A549 (cell line): ENCODE measurements around the gene PCDH15. TPM values are rescaled to one million over a fixed set of nuclear protein-coding genes. Genes with fewer than 3 reads are reported as not detected.

Experiments
- ATAC-seq, 2 experiments: fragments of 200-7000 bp in 1 of 2; fragments of >200 bp in 1 of 2; cut with Nextera tagmentation in 1 of 2; cut with Tn5 transposase in 1 of 2; 3 replicates each; pipeline versions ENCODE4 v1.8.0 to v1.9.1; 2018 to 2020; ENCODE audit warnings: mild to moderate bottlenecking in 1 of 2, moderate library complexity in 1 of 2
- CTCF ChIA-PET: fragments of 300-600 bp; sonication (Branson Sonifier 250); formaldehyde crosslinking; extraction: SDS; loops from one replicate; lab custom pipeline; 2021; ENCODE audit warnings: antibody characterized with exemption, inconsistent platforms; lab: Yijun Ruan, JAX
- POLR2A ChIA-PET: fragments of 350-600 bp; formaldehyde crosslinking; extraction: SDS; loops from one replicate; lab custom pipeline; 2021; ENCODE audit warnings: antibody characterized with exemption, inconsistent platforms; lab: Yijun Ruan, JAX
- DNase-seq, 2 experiments: peaks; one replicate each; pipeline versions ENCODE4 v3.0.0 to v3.0.0-alpha.2; 2011 to 2016; ENCODE audit warnings: low read depth in 1 of 2, low spot score in 1 of 2
- FAIRE-seq: peaks from 2 replicates; lab custom pipeline; 2011; peaks lifted over from hg19 to GRCh38; lab: Jason Lieb, UNC
- H3K27ac ChIP-seq, 2 experiments: fragments of >200 bp; sonication (Bioruptor Twin); formaldehyde crosslinking; 3 replicates each; pipeline ENCODE4 v1.5.1; 2016 to 2017
- H3K4me1 ChIP-seq: fragments of >200 bp; sonication (Bioruptor Twin); formaldehyde crosslinking; 3 replicates; pipeline ENCODE4 v1.6.1; 2016
- H3K4me2 ChIP-seq: fragments of >200 bp; sonication (Bioruptor Twin); formaldehyde crosslinking; 3 replicates; pipeline ENCODE4 v1.6.1; 2016
- H3K4me3 ChIP-seq: fragments of >200 bp; sonication (Bioruptor Twin); formaldehyde crosslinking; 3 replicates; pipeline ENCODE4 v1.5.1; 2016
- H3K9me3 ChIP-seq: fragments of >200 bp; sonication (Bioruptor Twin); formaldehyde crosslinking; 3 replicates; pipeline ENCODE4 v1.6.1; 2016
- BHLHE40 ChIP-seq: IDR thresholded peaks from 2 replicates; pipeline ENCODE4 v1.6.1; 2012; ENCODE audit warnings: low read depth, low read length, inconsistent platforms
- CHD2 ChIP-seq: fragments of 150-350 bp; IDR thresholded peaks from 2 replicates; pipeline ENCODE4 v1.6.1; 2014; ENCODE audit warnings: low read length; ENCODE audit not compliant: partially characterized antibody
- EHMT2 ChIP-seq: fragments of 200-600 bp; sonication (generic); IDR thresholded peaks from 2 replicates; pipeline ENCODE4 v1.6.1; 2016; ENCODE audit warnings: antibody characterized with exemption, low read depth, mild to moderate bottlenecking, moderate library complexity
- ELK1 ChIP-seq: fragments of 150-350 bp; IDR thresholded peaks from 2 replicates; pipeline ENCODE4 v1.6.1; 2014; ENCODE audit warnings: low read depth, mild to moderate bottlenecking, low read length
- ESRRA ChIP-seq: fragments of 150-350 bp; IDR thresholded peaks from 2 replicates; pipeline ENCODE4 v1.6.1; 2014; ENCODE audit warnings: mild to moderate bottlenecking, low read length, borderline replicate concordance
- GATA3 ChIP-seq: IDR thresholded peaks from 2 replicates; pipeline ENCODE4 v1.6.1; 2012; ENCODE audit warnings: borderline replicate concordance
- HMGXB4 ChIP-seq: fragments of 250-450 bp; sonication (Bioruptor Pico); IDR thresholded peaks from 2 replicates; pipeline ENCODE4 v1.5.0; 2021; ENCODE audit warnings: mild to moderate bottlenecking, moderate library complexity, borderline replicate concordance
- HOXB5 ChIP-seq: fragments of 250-450 bp; sonication (Bioruptor Pico); IDR thresholded peaks from 2 replicates; pipeline ENCODE4 v1.5.0; 2020; ENCODE audit warnings: mild to moderate bottlenecking, moderate library complexity
- JUN ChIP-seq, 2 experiments: fragments of >200 bp; sonication (Bioruptor Twin); formaldehyde crosslinking; IDR thresholded peaks; 2 replicates in 1 of 2; 3 replicates in 1 of 2; pipeline ENCODE4 v1.6.1; 2016 to 2017
- JUNB ChIP-seq: fragments of >200 bp; sonication (Bioruptor Twin); formaldehyde crosslinking; IDR thresholded peaks from 2 replicates; pipeline ENCODE4 v1.6.1; 2016
- KDM5A ChIP-seq: fragments of 200-600 bp; sonication (generic); IDR thresholded peaks from 2 replicates; pipeline ENCODE4 v1.6.1; 2016; ENCODE audit warnings: antibody characterized with exemption, mild to moderate bottlenecking
- MAFK ChIP-seq: fragments of 450-650 bp; IDR thresholded peaks from 2 replicates; pipeline ENCODE4 v1.6.1; 2014; ENCODE audit not compliant: partially characterized antibody
- NR3C1 ChIP-seq: fragments of >200 bp; sonication (Bioruptor Twin); formaldehyde crosslinking; IDR thresholded peaks from 3 replicates; pipeline ENCODE4 v1.6.1; 2017
- POLR2A ChIP-seq: IDR thresholded peaks from 2 replicates; pipeline ENCODE4 v1.6.1; 2012; ENCODE audit warnings: mild to moderate bottlenecking, low read length
- POLR2AphosphoS2 ChIP-seq: conservative IDR thresholded peaks from 2 replicates; pipeline ENCODE4 v1.6.1; 2012; ENCODE audit warnings: low read length, improper control_type of control experiment, inconsistent platforms
- RAD21 ChIP-seq, 2 experiments: fragments of >200 bp in 1 of 2; sonication (Bioruptor Twin) in 1 of 2; formaldehyde crosslinking in 1 of 2; IDR thresholded peaks in 1 of 2; conservative IDR thresholded peaks in 1 of 2; 2 replicates in 1 of 2; 3 replicates in 1 of 2; pipeline ENCODE4 v1.6.1; 2012 to 2018; ENCODE audit warnings: inconsistent platforms in 1 of 2
- RARB ChIP-seq: fragments of 250-450 bp; sonication (Bioruptor Pico); IDR thresholded peaks from 2 replicates; pipeline ENCODE4 v1.8.0; 2021; ENCODE audit warnings: mild to moderate bottlenecking, moderate library complexity
- RCOR1 ChIP-seq: fragments of 150-350 bp; IDR thresholded peaks from 2 replicates; pipeline ENCODE4 v1.6.1; 2014; ENCODE audit warnings: antibody characterized with exemption, low read length, low read depth
- RFX5 ChIP-seq: fragments of 450-650 bp; IDR thresholded peaks from 2 replicates; pipeline ENCODE4 v1.7.1; 2014; ENCODE audit warnings: antibody characterized with exemption, mild to moderate bottlenecking, moderate library complexity
- SMC3 ChIP-seq: fragments of >200 bp; sonication (Bioruptor Twin); formaldehyde crosslinking; IDR thresholded peaks from 3 replicates; pipeline ENCODE4 v1.6.1; 2018; ENCODE audit warnings: inconsistent platforms
- TP53 ChIP-seq: fragments of 250-450 bp; sonication (Bioruptor Pico); IDR thresholded peaks from 2 replicates; pipeline ENCODE4 v1.5.0; 2021; ENCODE audit warnings: mild to moderate bottlenecking, moderate library complexity
- ZC3H11A ChIP-seq: fragments of 450-650 bp; IDR thresholded peaks from 2 replicates; pipeline ENCODE4 v1.6.1; 2014; ENCODE audit warnings: antibody characterized with exemption, mild to moderate bottlenecking
- ZFP36 ChIP-seq: fragments of 450-650 bp; IDR thresholded peaks from 2 replicates; pipeline ENCODE4 v1.6.1; 2014; ENCODE audit warnings: borderline replicate concordance; ENCODE audit not compliant: partially characterized antibody
- ZSCAN20 ChIP-seq: fragments of 250-450 bp; sonication (Bioruptor Pico); IDR thresholded peaks from 2 replicates; pipeline ENCODE4 v1.8.0; 2022; ENCODE audit warnings: mild to moderate bottlenecking, moderate library complexity
- WGBS: methylation state at CpG from one replicate; pipeline ENCODE4 v1.1.6; 2017; ENCODE audit errors: missing lambda C conversion rate; 5-methylcytosine and 5-hydroxymethylcytosine counted together
- polyA plus RNA-seq, 4 experiments: library from polyadenylated mRNA; depleted of rRNA in 3 of 4; stranded (reverse); fragments of >200 nt; fragmentation: RNase III in 1 of 4; extraction: RNeasy Plus Mini Kit Qiagen cat#74134 plus additional on column Dnase treatment in 1 of 4; gene quantifications; 2 replicates in 3 of 4; 3 replicates in 1 of 4; pipeline ENCODE4 v1.2.3, GENCODE V29; 2011 to 2017
- TF ChIP-seq, protein P1 (sequence below): IDR thresholded peaks from 2 replicates; pipeline ENCODE4 v1.6.1; 2012; ENCODE audit warnings: low read depth, borderline replicate concordance
- TF ChIP-seq, protein P2 (sequence below): IDR thresholded peaks from 2 replicates; pipeline ENCODE4 v1.6.1; 2012

PCDH15 gene
- polyA plus RNA-seq, 2 of the 4 experiments (the other 2 are of a cell fraction), result 0.03 TPM; not detected in 1

DNA sequence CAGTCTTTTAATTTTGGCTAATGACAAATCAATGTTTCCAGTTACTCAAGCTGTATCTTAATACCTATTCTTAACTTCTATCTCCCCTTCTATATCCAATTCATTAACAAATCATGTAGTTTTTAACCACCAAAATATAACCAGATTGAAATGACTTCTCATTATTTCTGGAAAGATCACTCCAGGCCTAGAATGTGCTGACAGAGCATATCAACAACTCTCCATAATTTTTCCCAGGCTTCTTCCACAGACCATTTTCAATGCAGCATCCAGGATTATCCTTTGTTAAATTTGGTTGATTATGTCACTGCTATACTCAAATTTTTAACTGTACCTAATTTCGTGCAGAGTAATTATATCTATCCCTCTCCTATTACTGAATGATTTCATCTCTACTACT lies 704.1 kb downstream of the PCDH15 start:
- DNase-seq (no peak), ATAC-seq (no peak), FAIRE-seq (no peak)
- Histone ChIP-seq H3K4me3 (no peak overlapping the region), H3K27ac (no peak overlapping the region), H3K4me1 (no peaks in the 10 kb centered on the region), H3K4me2 (no peak overlapping the region), H3K9me3 (no peaks in the 10 kb centered on the region)
- ChIA-PET CTCF (no interaction called here), POLR2A (no interaction called here)
- WGBS, result 0% methylated on average over 1 of the region's 1 CpG
- TF ChIP-seq HOXB5 (no peak), MAFK (peak; percentile 60)

- no peak for ATAC-seq
- Histone ChIP-seq H3K27ac (no peak overlapping the region), H3K4me2 (no peak overlapping the region), H3K4me3 (no peak overlapping the region), H3K4me1 (no peaks in the 10 kb centered on the region), H3K9me3 (no peaks in the 10 kb centered on the region)
- TF ChIP-seq NR3C1 (no peak), JUNB (no peak), POLR2A (no peak), KDM5A (no peak), JUN (IDR thresholded peaks at IDR 0.05) (no peak), POLR2AphosphoS2 (no peak), RFX5 (no peak), SMC3 (no peak), HMGXB4 (CRISPR knock-in tag) (no peak), ZSCAN20 (CRISPR knock-in tag) (no peak), ELK1 (no peak), ZFP36 (no peak)
- DNase-seq, result no peak
- CTCF ChIA-PET, result interaction anchor here (0.8 kb wide), 1 partner anchor 81 kb away, joined by 4 read pairs; no protein-coding TSS in a partner anchor
- WGBS, result 4% methylated on average over 5 of the region's 5 CpGs
- POLR2A ChIA-PET, result no interaction called here
- no peak for FAIRE-seq
These were observed 706.7 kb downstream of the PCDH15 start for GRCh38 chr10:54094321-54094720.

DNA sequence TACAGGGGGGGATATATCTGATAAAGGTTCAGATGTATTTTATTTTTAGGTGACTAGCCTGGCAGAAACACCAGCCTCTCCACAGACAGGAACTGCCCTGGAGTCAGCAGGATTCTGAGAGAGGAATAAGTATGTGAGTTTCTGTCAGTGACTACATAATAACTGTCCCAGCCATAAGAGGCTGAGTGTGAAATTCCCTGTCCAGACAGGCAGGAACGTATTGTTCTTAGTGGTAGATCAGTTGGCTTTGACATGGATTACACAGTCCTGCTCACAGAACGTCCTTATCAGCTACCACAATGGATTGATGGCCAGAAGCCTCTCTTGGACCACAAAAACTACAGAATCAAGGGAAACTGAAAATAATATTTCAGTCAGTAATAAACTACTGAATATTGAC lies 709.8 kb downstream of the PCDH15 start:
- WGBS, result 2% methylated on average over 2 of the region's 2 CpGs
- no peaks in the 10 kb centered on the region for H3K9me3 ChIP-seq
- H3K4me1 ChIP-seq, result no peaks in the 10 kb centered on the region
- FAIRE-seq (no peak), ATAC-seq (no peak), DNase-seq (no peak)
- ChIA-PET POLR2A (no interaction called here), CTCF (no interaction called here)
- H3K27ac ChIP-seq, result no peak overlapping the region
- no peak overlapping the region for H3K4me3 ChIP-seq
- no peak overlapping the region for H3K4me2 ChIP-seq
- TF ChIP-seq MAFK (no peak), RFX5 (no peak), RAD21 (conservative IDR thresholded peaks at IDR 0.05 in 1 of 2, IDR thresholded peaks at IDR 0.05 in 1 of 2) (no peak), TP53 (CRISPR knock-in tag) (no peak), ZC3H11A (no peak), ESRRA (no peak), ELK1 (no peak), JUNB (no peak), EHMT2 (no peak), KDM5A (no peak), CHD2 (no peak), POLR2A (no peak), HMGXB4 (CRISPR knock-in tag) (no peak), GATA3 (no peak), BHLHE40 (no peak), RARB (CRISPR knock-in tag) (no peak), RCOR1 (no peak)
- TF ChIP-seq, protein P1, sequence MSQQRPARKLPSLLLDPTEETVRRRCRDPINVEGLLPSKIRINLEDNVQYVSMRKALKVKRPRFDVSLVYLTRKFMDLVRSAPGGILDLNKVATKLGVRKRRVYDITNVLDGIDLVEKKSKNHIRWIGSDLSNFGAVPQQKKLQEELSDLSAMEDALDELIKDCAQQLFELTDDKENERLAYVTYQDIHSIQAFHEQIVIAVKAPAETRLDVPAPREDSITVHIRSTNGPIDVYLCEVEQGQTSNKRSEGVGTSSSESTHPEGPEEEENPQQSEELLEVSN, result no peak
- TF ChIP-seq, protein P2, sequence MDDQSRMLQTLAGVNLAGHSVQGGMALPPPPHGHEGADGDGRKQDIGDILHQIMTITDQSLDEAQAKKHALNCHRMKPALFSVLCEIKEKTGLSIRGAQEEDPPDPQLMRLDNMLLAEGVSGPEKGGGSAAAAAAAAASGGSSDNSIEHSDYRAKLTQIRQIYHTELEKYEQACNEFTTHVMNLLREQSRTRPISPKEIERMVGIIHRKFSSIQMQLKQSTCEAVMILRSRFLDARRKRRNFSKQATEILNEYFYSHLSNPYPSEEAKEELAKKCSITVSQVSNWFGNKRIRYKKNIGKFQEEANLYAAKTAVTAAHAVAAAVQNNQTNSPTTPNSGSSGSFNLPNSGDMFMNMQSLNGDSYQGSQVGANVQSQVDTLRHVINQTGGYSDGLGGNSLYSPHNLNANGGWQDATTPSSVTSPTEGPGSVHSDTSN, result no peak
